Non-pigmented ciliary epithelial cell (primary cell): Measurements from ENCODE around the gene RAB30.
A peak's percentile ranks its signal among the peaks of the same experiment; 100 is the strongest.
"Not testable (repeated sequence)": the region's sequence is repeated elsewhere in the genome, so short reads cannot be mapped to it uniquely, and the experiment has no call there.

Experiments
- DNase-seq: peaks from one replicate; pipeline ENCODE4 v3.0.0-alpha.2; 2010; ENCODE audit warnings: low read depth

Gene RAB30

GRCh38 chr11:82943430-82943829 lies 128.3 kb downstream of the RAB30 start:
- not testable (repeated sequence) for DNase-seq

- no peak for DNase-seq
Observed at GRCh38 chr11:82942376-82942775, 129.3 kb downstream of the RAB30 start.

GRCh38 chr11:82939456-82939855 lies 132.2 kb downstream of the RAB30 start:
- DNase-seq, result no peak

GRCh38 chr11:82937554-82937953 lies 134.1 kb downstream of the RAB30 start:
- DNase-seq, result no peak

GRCh38 chr11:82936261-82936660 lies 135.4 kb downstream of the RAB30 start:
- DNase-seq, result peak; percentile 2

- no peak for DNase-seq
Observed at GRCh38 chr11:82932564-82932963, 139.1 kb downstream of the RAB30 start.

GRCh38 chr11:82930734-82931133 lies 141.0 kb downstream of the RAB30 start:
- DNase-seq, result no peak

GRCh38 chr11:82930229-82930628 lies 141.5 kb downstream of the RAB30 start:
- no peak for DNase-seq

- DNase-seq, result no peak
Observed at GRCh38 chr11:82929121-82929520, 142.6 kb downstream of the RAB30 start.

- DNase-seq, result peak; percentile 22
Observed at GRCh38 chr11:82927264-82927880, 144.3 kb downstream of the RAB30 start.

- no peak for DNase-seq
Observed at GRCh38 chr11:82924522-82925224, 147.0 kb downstream of the RAB30 start.
